Prostate gland (tissue), 2 donors: ENCODE results near the gene SEC16B. TPM values are rescaled to one million over a fixed set of nuclear protein-coding genes. Genes with fewer than 3 reads are reported as not detected.

Experiments used
- DNase-seq: peaks from one replicate; pipeline ENCODE4 v3.0.0-alpha.2; 2019; ENCODE audit warnings: low spot score
- H3K27ac ChIP-seq, 2 donors: fragments of 200-600 bp; sonication (generic); 2 replicates each; pipeline ENCODE4 v1.5.1; 2017 to 2019
- H3K27me3 ChIP-seq: fragments of 200-600 bp; sonication (generic); replicated peaks from 2 replicates; pipeline ENCODE4 v1.5.1; 2019; ENCODE audit not compliant: insufficient read depth
- H3K36me3 ChIP-seq, 2 donors: fragments of 200-600 bp; sonication (generic); 1 replicate in 1 of 2; 2 replicates in 1 of 2; pipeline versions ENCODE4 v1.5.1 to v1.8.1; 2017 to 2019
- H3K4me1 ChIP-seq: fragments of 200-600 bp; sonication (generic); replicated peaks from 2 replicates; pipeline ENCODE4 v1.5.1; 2019
- H3K4me3 ChIP-seq, 2 donors: fragments of 200-600 bp; sonication (generic); 2 replicates each; pipeline ENCODE4 v1.5.1; 2017 to 2019
- H3K9me3 ChIP-seq: fragments of 200-600 bp; sonication (generic); 2 replicates; pipeline ENCODE4 v1.5.1; 2017
- POLR2A ChIP-seq: fragments of 450-650 bp; IDR thresholded peaks from one replicate; pipeline ENCODE4 v1.6.1; 2016; ENCODE audit warnings: antibody characterized with exemption, mild to moderate bottlenecking
- POLR2AphosphoS5 ChIP-seq: sonication (generic); formaldehyde crosslinking; IDR thresholded peaks from one replicate; pipeline ENCODE4 v1.6.1; 2017; ENCODE audit warnings: antibody characterized with exemption
- WGBS: methylation state at CpG from one replicate; pipeline ENCODE4 v1.1.5; 2018; 5-methylcytosine and 5-hydroxymethylcytosine counted together
- intact Hi-C: fragments of 100-400 bp; cut with DNase I; formaldehyde crosslinking; loops from one replicate; pipeline ENCODE4 v1.14.2; 2022
- total RNA-seq, 2 donors: library from RNA; depleted of rRNA; stranded (reverse); fragments of >200 nt; gene quantifications; one replicate each; pipeline ENCODE4 v1.1.0, GENCODE V29; 2016
- TF ChIP-seq, protein P1 (sequence below), 4 experiments: fragments of 200-600 bp in 2 of 4; fragments of 450-650 bp in 2 of 4; sonication (generic) in 2 of 4; IDR thresholded peaks; 1 replicate in 3 of 4; 2 replicates in 1 of 4; pipeline ENCODE4 v1.5.1; 2016 to 2019; ENCODE audit warnings: antibody characterized with exemption in 4 of 4, mild to moderate bottlenecking in 2 of 4, moderate library complexity in 2 of 4

The SEC16B gene
- total RNA-seq, 2 donors from 2014 or later = 2.7 to 3.2 TPM

DNA sequence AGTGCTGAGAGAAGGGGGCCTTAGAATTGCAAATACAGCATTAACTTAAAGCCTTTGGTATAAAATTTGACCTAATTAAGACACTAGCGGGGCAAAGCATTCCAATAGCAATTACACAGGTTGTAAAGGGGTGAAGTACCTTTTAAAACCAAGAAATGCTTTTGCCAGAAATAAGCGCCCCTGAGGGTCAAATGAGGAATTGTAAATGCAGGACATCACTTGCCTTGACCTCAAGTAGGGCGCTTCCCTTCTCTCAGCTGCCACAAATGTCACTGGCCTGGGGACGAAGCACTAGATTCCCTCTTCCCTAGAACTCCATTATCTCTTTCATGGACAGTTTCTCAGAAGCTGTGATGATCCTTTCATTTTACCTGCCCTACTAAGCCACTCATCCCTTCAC is 48.3 kb downstream of the SEC16B start:
- no peak for DNase-seq
- WGBS = 91% methylated on average over 4 of the region's 4 CpGs
- intact Hi-C loops = no loop called here
- H3K36me3 ChIP-seq = no peaks in the 10 kb centered on the region
- TF ChIP-seq, protein P1, sequence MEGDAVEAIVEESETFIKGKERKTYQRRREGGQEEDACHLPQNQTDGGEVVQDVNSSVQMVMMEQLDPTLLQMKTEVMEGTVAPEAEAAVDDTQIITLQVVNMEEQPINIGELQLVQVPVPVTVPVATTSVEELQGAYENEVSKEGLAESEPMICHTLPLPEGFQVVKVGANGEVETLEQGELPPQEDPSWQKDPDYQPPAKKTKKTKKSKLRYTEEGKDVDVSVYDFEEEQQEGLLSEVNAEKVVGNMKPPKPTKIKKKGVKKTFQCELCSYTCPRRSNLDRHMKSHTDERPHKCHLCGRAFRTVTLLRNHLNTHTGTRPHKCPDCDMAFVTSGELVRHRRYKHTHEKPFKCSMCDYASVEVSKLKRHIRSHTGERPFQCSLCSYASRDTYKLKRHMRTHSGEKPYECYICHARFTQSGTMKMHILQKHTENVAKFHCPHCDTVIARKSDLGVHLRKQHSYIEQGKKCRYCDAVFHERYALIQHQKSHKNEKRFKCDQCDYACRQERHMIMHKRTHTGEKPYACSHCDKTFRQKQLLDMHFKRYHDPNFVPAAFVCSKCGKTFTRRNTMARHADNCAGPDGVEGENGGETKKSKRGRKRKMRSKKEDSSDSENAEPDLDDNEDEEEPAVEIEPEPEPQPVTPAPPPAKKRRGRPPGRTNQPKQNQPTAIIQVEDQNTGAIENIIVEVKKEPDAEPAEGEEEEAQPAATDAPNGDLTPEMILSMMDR (IDR thresholded peaks at IDR 0.05) = no peak
- no peak for TF ChIP-seq POLR2A
- no peak for TF ChIP-seq POLR2AphosphoS5
- H3K9me3 ChIP-seq = no peaks in the 10 kb centered on the region
- H3K4me1 ChIP-seq = no peaks in the 10 kb centered on the region
- no peaks in the 10 kb centered on the region for H3K27me3 ChIP-seq
- no peak overlapping the region for H3K27ac ChIP-seq
- no peak overlapping the region for H3K4me3 ChIP-seq

DNA sequence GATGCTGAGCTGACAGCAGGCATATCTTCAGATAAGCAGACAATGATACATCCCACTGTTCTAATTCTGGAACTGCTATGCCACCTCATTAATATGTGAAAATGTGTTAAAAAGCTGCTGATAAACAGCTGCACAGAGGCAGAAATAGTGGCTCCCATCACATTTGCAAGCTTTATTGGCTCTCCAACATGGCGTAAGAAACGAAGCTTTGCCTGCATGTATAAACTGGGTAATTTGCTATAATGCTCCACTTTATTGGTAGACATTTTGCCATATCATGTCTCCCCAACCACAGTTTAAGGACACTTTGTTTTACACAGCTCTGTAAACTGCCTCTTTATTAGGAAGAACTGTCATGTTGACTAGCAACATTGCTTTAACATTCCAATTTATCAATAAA is 49.8 kb downstream of the SEC16B start:
- H3K4me3 ChIP-seq = no peak overlapping the region
- no peaks in the 10 kb centered on the region for H3K4me1 ChIP-seq
- DNase-seq = no peak
- no peaks in the 10 kb centered on the region for H3K27me3 ChIP-seq
- H3K27ac ChIP-seq = no peak overlapping the region
- TF ChIP-seq POLR2AphosphoS5 = no peak
- no peak for TF ChIP-seq POLR2A
- TF ChIP-seq, protein P1 (IDR thresholded peaks at IDR 0.05) = no peak
- H3K36me3 ChIP-seq = no peaks in the 10 kb centered on the region
- intact Hi-C loops = no loop called here
- 76% methylated on average over 2 of the region's 2 CpGs for WGBS
- no peaks in the 10 kb centered on the region for H3K9me3 ChIP-seq

DNA sequence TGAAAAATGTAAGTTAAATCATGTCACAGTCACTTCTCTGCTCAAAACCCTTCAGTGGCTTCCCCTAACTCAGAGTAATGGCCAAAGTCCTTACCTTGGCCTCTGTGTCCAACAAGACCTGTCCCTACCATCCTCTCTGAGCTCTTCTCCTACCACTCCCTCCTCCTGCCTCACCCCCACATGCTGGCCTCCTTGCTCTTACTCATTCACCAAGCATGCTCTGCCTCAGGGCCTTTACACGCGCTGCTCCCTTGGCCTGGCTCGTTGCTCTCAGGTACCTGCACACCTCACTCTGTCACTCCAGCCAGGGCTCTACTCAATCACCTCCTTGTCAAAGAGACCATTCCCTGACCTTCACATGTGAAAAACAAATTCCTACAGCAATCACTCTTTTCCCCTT is 54.2 kb downstream of the SEC16B start:
- TF ChIP-seq POLR2AphosphoS5 = no peak
- TF ChIP-seq, protein P1 (IDR thresholded peaks at IDR 0.05) = no peak
- no peak for TF ChIP-seq POLR2A
- peaks cover 2% of the 10 kb centered on the region for H3K27me3 ChIP-seq
- H3K9me3 ChIP-seq = no peaks in the 10 kb centered on the region
- H3K4me1 ChIP-seq = no peaks in the 10 kb centered on the region
- no peaks in the 10 kb centered on the region for H3K36me3 ChIP-seq
- H3K27ac ChIP-seq = no peak overlapping the region
- no peak overlapping the region for H3K4me3 ChIP-seq
- DNase-seq = no peak
- intact Hi-C loops = no loop called here
- WGBS = 92% methylated on average over 3 of the region's 3 CpGs

DNA sequence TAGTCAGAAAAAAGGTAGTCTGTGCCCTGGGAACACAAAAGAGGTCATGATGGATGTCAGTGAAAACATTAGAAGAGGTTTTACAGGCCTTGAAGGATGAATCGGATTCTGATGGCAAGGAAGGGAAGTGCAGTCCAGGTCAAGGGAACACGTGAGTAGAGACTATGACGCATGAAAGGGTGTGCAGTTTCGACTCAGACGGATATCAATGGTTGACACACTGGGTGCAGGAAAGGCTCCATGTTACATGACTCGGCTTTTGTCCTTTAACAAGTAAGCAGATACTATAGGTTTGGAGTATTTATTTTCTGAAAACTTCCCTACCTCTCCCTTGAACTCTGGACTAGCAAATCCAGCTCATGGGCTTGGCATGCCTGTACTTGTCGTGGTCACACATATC is 55.3 kb downstream of the SEC16B start:
- Histone ChIP-seq H3K4me1 (no peaks in the 10 kb centered on the region), H3K4me3 (no peak overlapping the region), H3K36me3 (no peaks in the 10 kb centered on the region), H3K27me3 (peaks cover 2% of the 10 kb centered on the region), H3K9me3 (no peaks in the 10 kb centered on the region), H3K27ac (no peak overlapping the region)
- intact Hi-C loops = no loop called here
- no peak for TF ChIP-seq POLR2A
- TF ChIP-seq POLR2AphosphoS5 = no peak
- TF ChIP-seq, protein P1 (IDR thresholded peaks at IDR 0.05) = no peak
- no peak for DNase-seq
- WGBS = 90% methylated on average over 7 of the region's 7 CpGs

DNA sequence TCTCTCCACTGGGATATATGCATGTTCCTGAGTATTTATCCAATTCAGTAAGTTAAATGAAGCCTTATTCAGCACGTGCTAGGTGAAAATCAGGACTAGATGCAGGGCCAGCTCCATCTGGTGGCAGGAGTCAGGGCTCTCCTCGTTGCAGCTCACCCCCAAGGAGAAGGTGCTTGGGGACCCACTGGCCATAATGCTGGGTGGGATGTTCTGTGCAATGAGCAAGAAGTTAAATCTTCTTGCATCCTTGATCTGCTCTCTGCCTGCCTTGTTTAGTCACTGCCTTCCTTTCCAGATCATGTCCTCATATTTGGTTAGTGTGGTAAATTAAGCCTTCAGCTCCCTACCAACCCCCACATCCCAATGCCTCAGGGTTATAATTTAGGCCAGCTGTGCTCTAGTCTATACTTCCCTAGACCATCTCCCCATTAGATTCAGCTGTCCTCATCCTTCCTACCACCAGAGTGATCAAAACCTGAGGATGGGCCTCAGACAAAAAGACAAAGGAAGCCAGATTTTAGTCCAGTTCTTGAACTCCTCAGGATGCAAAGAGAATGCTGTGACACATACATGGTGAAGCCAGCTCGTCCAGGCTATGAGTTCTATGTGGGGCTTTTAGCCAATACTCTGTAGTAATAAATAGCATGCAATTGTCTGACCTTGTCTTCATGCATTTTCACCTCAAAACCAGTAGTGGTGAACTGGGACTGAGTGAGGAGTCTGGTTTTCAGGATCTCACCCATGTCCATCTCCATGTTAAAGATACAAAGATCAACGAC is 55.9 kb downstream of the SEC16B start:
- no peak for DNase-seq
- Histone ChIP-seq H3K36me3 (no peaks in the 10 kb centered on the region), H3K9me3 (no peaks in the 10 kb centered on the region), H3K4me3 (no peak overlapping the region), H3K27ac (no peak overlapping the region), H3K4me1 (no peaks in the 10 kb centered on the region), H3K27me3 (peaks cover 2% of the 10 kb centered on the region)
- TF ChIP-seq POLR2AphosphoS5 (no peak), POLR2A (no peak)
- TF ChIP-seq, protein P1 (IDR thresholded peaks at IDR 0.05) = no peak
- WGBS = 48% methylated on average over 4 of the region's 4 CpGs
- intact Hi-C loops = no loop called here
